Measurements from ENCODE around the gene HRH4.

HRH4 gene

GRCh38 chr18:24465486-24465885, 5.0 kb downstream of the HRH4 start:
- TF ChIP-seq CTCF (IDR thresholded peaks at IDR 0.05), result no peak

- TF ChIP-seq CTCF (IDR thresholded peaks at IDR 0.05), result no peak
Observed at GRCh38 chr18:24466771-24467170, 6.3 kb downstream of the HRH4 start.

GRCh38 chr18:24470022-24470618, 9.7 kb downstream of the HRH4 start:
- TF ChIP-seq CTCF (IDR thresholded peaks at IDR 0.05), result no peak

GRCh38 chr18:24470805-24471204, 10.4 kb downstream of the HRH4 start:
- no peak for TF ChIP-seq CTCF (IDR thresholded peaks at IDR 0.05)

- no peak for TF ChIP-seq CTCF (IDR thresholded peaks at IDR 0.05)
Observed at GRCh38 chr18:24472591-24472990, 12.2 kb downstream of the HRH4 start.

GRCh38 chr18:24474406-24474805, 14.0 kb downstream of the HRH4 start:
- TF ChIP-seq CTCF (IDR thresholded peaks at IDR 0.05), result no peak

- no peak for TF ChIP-seq CTCF (IDR thresholded peaks at IDR 0.05)
Observed at GRCh38 chr18:24475926-24476589, 15.6 kb downstream of the HRH4 start.

All from LNCAP (cell line).